Activated CD4-positive, alpha-beta T cell treated with anti-CD3 and anti-CD28 coated beads, Interleukin-2, amount 50 U/mL, for 16 hours (primary cell): Measurements from ENCODE around the gene MSMP.

ENCODE experiments used
- DNase-seq: peaks from one replicate; pipeline ENCODE4 v3.0.0-alpha.2; 2020

Gene MSMP

GRCh38 chr9:35754264-35754663 lies at the start of gene MSMP:
Gene MSMP, minus strand, starts transcription at chr9:35754276. Its CDS starts 147 bp downstream, at chr9:35754129.
- DNase-seq = no peak

GRCh38 chr9:35801328-35802128 lies 47.5 kb upstream of the MSMP start:
- no peak for DNase-seq

- no peak for DNase-seq
Measured at GRCh38 chr9:35800530-35800929, 46.5 kb upstream of the MSMP start.

- peak; percentile 56 for DNase-seq
Measured at GRCh38 chr9:35798658-35799374, 44.7 kb upstream of the MSMP start.

GRCh38 chr9:35797311-35798109 lies 43.4 kb upstream of the MSMP start:
- DNase-seq = no peak

GRCh38 chr9:35795695-35796094 lies 41.6 kb upstream of the MSMP start:
- DNase-seq = no peak

- DNase-seq = no peak
Measured at GRCh38 chr9:35793461-35793860, 39.4 kb upstream of the MSMP start.

GRCh38 chr9:35792826-35793225 lies 38.8 kb upstream of the MSMP start:
- DNase-seq = no peak

- no peak for DNase-seq
Measured at GRCh38 chr9:35792024-35792813, 38.1 kb upstream of the MSMP start.

GRCh38 chr9:35791297-35791921 lies 37.3 kb upstream of the MSMP start, which contains the start of gene NPR2:
Gene NPR2, plus strand, starts transcription at chr9:35791591. Its CDS starts 818 bp downstream, at chr9:35792409.
- no peak for DNase-seq

GRCh38 chr9:35790385-35791296 lies 36.6 kb upstream of the MSMP start:
- DNase-seq = peak; percentile 66

- no peak for DNase-seq
Measured at GRCh38 chr9:35790025-35790384, 35.9 kb upstream of the MSMP start.

- DNase-seq = no peak
Measured at GRCh38 chr9:35789541-35789940, 35.5 kb upstream of the MSMP start.

- DNase-seq = no peak
Measured at GRCh38 chr9:35783418-35783817, 29.3 kb upstream of the MSMP start.

GRCh38 chr9:35781066-35781465 lies 27.0 kb upstream of the MSMP start:
- no peak for DNase-seq

- no peak for DNase-seq
Measured at GRCh38 chr9:35778496-35778895, 24.4 kb upstream of the MSMP start.

GRCh38 chr9:35776018-35776417 lies 21.9 kb upstream of the MSMP start:
- DNase-seq = no peak

GRCh38 chr9:35774907-35775635 lies 21.0 kb upstream of the MSMP start:
- DNase-seq = no peak

GRCh38 chr9:35771943-35772342 lies 17.9 kb upstream of the MSMP start:
- DNase-seq = no peak

- no peak for DNase-seq
Measured at GRCh38 chr9:35771534-35771933, 17.5 kb upstream of the MSMP start.
